MM.1S (cell line): ENCODE measurements around the gene CCT2.

Experiments used
- DNase-seq: peaks from one replicate; pipeline ENCODE4 v3.0.0-alpha.2; 2015
- H2AFZ ChIP-seq: fragments of 300-600 bp; sonication (generic); 2 replicates; pipeline ENCODE4 v1.6.0; 2016; ENCODE audit warnings: antibody characterized with exemption, low read length
- H3F3A ChIP-seq: fragments of 300-600 bp; sonication (generic); 2 replicates; pipeline ENCODE4 v1.6.1; 2016; ENCODE audit warnings: mild to moderate bottlenecking, antibody characterized with exemption, low read length, moderate library complexity, mixed read lengths; ENCODE audit not compliant: insufficient read depth
- H3K27ac ChIP-seq: fragments of 300-600 bp; sonication (generic); 2 replicates; pipeline ENCODE4 v1.5.1; 2016; ENCODE audit warnings: mild to moderate bottlenecking, low read length
- H3K27me3 ChIP-seq: fragments of 300-600 bp; sonication (generic); replicated peaks from 2 replicates; pipeline ENCODE4 v1.6.0; 2016; ENCODE audit warnings: low read length; ENCODE audit not compliant: insufficient read depth
- H3K36me3 ChIP-seq: fragments of 300-600 bp; sonication (generic); replicated peaks from 2 replicates; pipeline ENCODE4 v1.6.1; 2016; ENCODE audit warnings: mild to moderate bottlenecking, low read length, mixed read lengths; ENCODE audit not compliant: insufficient read depth
- H3K4me1 ChIP-seq: fragments of 300-600 bp; sonication (generic); 2 replicates; pipeline ENCODE4 v1.6.1; 2016; ENCODE audit warnings: low read length, mixed read lengths
- H3K4me2 ChIP-seq: fragments of 300-600 bp; sonication (generic); 2 replicates; pipeline ENCODE4 v1.6.0; 2016; ENCODE audit warnings: low read depth, low read length
- H3K4me3 ChIP-seq: fragments of 300-600 bp; sonication (generic); 2 replicates; pipeline ENCODE4 v1.5.1; 2016; ENCODE audit warnings: low read length, mixed read lengths
- H3K79me2 ChIP-seq: fragments of 300-600 bp; sonication (generic); 2 replicates; pipeline ENCODE4 v1.6.1; 2016; ENCODE audit warnings: mixed run types, low read length, mixed read lengths
- H3K9ac ChIP-seq: fragments of 300-600 bp; sonication (generic); 2 replicates; pipeline ENCODE4 v1.6.1; 2016; ENCODE audit warnings: low read length, mixed read lengths
- H3K9me2 ChIP-seq: fragments of 300-600 bp; sonication (generic); replicated peaks from 2 replicates; pipeline ENCODE4 v1.6.1; 2016; ENCODE audit warnings: mild to moderate bottlenecking, low read length, mixed read lengths; ENCODE audit not compliant: insufficient read depth
- H3K9me3 ChIP-seq: fragments of 300-600 bp; sonication (generic); replicated peaks from 2 replicates; pipeline ENCODE4 v1.6.1; 2016; ENCODE audit warnings: mild to moderate bottlenecking, low read length, mixed read lengths; ENCODE audit not compliant: insufficient read depth
- H4K20me1 ChIP-seq: fragments of 300-600 bp; sonication (generic); 2 replicates; pipeline ENCODE4 v1.6.1; 2016; ENCODE audit warnings: mild to moderate bottlenecking, low read length, moderate library complexity, mixed read lengths; ENCODE audit not compliant: insufficient read depth
- CTCF ChIP-seq: fragments of 300-600 bp; sonication (generic); IDR thresholded peaks from 2 replicates; pipeline ENCODE4 v1.5.1; 2016; ENCODE audit warnings: antibody characterized with exemption, low read length, mixed read lengths
- EZH2 ChIP-seq: fragments of 300-600 bp; sonication (generic); optimal IDR thresholded peaks from 2 replicates; pipeline ENCODE3; 2017; ENCODE audit warnings: low read depth, mild to moderate bottlenecking, antibody characterized with exemption, low read length, mixed read lengths
- EZH2phosphoT487 ChIP-seq: fragments of 300-600 bp; sonication (generic); IDR thresholded peaks from 2 replicates; pipeline ENCODE4 v1.6.1; 2018; ENCODE audit warnings: antibody characterized with exemption, low read length

The CCT2 gene

GRCh38 chr12:69649529-69649928 is 64.3 kb downstream of the CCT2 start:
- no peak overlapping the region for H3K4me2 ChIP-seq
- H2AFZ ChIP-seq = no peak overlapping the region
- no peaks in the 10 kb centered on the region for H3K9me2 ChIP-seq
- H3K9ac ChIP-seq = no peak overlapping the region
- no peaks in the 10 kb centered on the region for H4K20me1 ChIP-seq
- TF ChIP-seq EZH2phosphoT487 = no peak
- TF ChIP-seq EZH2 = no peak
- TF ChIP-seq CTCF = no peak
- DNase-seq = no peak
- H3K27ac ChIP-seq = no peak overlapping the region
- no peaks in the 10 kb centered on the region for H3K4me1 ChIP-seq
- no peaks in the 10 kb centered on the region for H3K27me3 ChIP-seq
- H3K9me3 ChIP-seq = no peaks in the 10 kb centered on the region
- H3K79me2 ChIP-seq = no peaks in the 10 kb centered on the region
- H3F3A ChIP-seq = no peaks in the 10 kb centered on the region
- H3K4me3 ChIP-seq = no peak overlapping the region
- no peaks in the 10 kb centered on the region for H3K36me3 ChIP-seq
